ENCODE measurements around the gene ARPC3.
"Not testable (repeated sequence)": the region's sequence is repeated elsewhere in the genome, so short reads cannot be mapped to it uniquely, and the experiment has no call there.

Gene ARPC3

DNA sequence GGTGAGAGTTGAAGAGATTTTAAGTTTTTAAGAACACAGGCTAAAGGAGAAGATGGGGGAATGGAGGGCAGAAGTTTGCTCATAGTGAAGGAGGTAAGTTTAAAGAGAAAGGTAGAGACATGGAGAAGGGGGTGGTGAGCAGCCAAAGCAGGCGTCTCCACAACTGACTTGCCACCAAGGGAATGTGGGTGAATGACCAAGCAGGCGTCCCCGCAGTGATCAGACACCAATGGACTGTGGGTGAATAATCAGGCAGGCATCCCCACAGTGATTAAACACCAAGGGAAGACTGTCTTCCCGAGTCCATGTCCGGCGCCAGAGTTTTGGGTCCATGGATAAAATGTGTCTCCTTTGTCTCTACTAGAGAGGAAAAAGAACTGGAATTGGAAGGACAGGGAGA, 40.1 kb downstream of the ARPC3 start:
- not testable (repeated sequence) for DNase-seq

DNA sequence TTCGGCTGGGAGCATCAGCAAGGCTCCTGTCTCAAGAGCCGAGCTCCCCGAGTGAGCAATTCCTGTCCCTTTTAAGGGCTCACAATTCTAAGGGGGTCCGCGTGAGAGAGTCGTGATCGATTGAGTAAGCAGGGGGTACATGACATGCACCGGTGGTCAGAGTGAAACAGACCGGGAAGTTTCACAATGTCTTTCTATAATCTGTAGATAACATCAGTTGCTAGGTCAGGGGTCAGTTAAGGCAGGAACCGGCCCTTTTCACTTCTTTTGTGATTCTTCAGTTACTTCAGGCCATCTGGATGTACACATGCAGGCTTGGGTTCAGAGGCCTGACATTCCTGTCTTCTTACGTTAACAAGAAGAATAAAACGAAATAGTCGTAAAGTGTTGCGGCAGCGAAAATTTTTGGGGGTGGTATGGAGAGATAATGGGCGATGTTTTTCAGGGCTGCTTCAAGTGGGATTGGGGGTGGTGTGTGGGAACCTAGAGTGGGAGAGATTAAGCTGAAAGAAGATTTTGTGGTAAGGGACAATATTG, 44.9 kb downstream of the ARPC3 start:
- not testable (repeated sequence) for DNase-seq

DNA sequence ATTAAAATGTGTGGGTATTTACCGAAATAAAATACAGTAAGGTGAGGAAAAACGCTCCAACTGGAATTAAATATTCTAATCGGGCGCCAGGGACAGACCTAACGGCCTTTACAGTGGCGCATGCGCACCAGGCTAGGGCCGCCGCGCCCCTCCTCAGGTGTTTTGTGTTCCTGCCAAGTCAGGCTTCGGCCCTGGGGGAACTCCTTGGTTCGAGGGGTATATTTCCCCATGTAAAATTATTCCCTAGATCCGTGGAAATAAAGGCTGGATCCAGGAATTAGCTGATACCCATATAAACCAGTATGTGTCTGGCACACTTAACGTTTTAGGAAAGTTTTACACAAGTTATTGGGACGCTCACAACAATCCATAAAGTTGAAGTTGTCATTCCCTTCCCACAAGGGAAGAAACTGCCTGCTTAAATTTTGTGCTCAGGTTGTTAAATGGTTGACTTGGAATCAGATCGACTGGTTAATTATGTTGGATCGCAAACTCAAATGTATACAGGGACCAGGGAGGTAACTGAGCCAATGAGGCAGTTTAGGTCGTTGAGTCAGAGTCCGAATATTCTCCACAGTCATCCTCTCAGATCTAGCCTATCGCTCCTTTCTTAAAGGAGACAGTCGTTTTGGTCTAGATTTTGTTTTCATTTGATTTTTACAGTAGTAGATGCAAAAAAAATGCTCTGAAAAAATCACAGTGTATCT, 46.0 kb downstream of the ARPC3 start:
- peak; percentile 80 for DNase-seq

DNA sequence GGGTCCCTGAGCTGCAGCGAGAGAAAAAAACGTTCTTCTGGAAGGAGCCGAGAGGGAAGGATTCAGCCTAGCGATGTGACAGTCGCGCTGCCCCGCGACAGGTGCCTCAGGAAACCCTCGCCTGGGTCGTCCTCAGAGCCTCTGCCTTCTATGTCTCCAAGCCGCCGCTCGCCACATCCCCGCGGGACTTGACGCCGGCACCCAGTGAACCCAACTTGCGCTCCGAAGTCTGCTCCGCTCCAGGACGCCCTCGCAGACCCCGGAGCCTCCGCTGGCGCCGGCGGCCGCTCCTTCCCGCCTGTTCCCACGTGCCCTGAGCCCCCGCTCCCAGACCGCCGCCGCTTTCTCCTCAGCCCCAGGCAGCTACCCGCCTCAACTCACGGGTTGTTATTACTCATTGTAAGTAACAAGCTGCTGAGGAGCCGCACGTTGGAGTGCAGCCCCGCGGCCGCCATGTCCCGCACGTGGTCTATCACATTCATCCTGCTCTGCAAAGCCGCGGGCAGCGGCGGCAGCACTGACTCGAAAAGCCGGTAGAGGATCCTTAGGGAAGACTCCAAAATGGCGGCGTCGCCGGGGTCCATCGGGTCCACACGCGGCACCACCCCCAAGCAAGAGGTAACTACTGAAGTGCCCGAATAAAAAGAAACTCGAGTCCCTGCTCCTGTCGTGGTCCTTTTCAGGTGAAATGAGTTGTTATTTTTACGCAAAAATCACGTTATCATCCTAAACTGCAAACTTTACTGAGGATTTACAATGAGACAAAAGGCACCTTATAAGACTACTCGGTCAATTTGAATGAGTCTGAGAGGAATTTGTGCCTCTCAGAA, 46.8 kb downstream of the ARPC3 start, which contains the start of gene ANAPC7:
Gene ANAPC7 (minus strand): TSS at position 563 of the 830 bp plus-strand sequence. CDS start 81 bp downstream, at position 482.
- peak; percentile 85 for DNase-seq

Measured in activated naive CD4-positive, alpha-beta T cell treated with anti-CD3 and anti-CD28 coated beads, Interleukin-2, amount 50 U/mL, for 16 hours (primary cell).